ENCODE results near the gene ASB2. TPM values are rescaled to one million over a fixed set of nuclear protein-coding genes. Genes with fewer than 3 reads are reported as not detected.

ASB2 gene
- polyA plus RNA-seq, 1 donor from 2014 or later = 0.26 TPM

- H3F3A ChIP-seq (ENCODE audit: insufficient read depth, low read length, poor library complexity, severe bottlenecking) = no peaks in the 10 kb centered on the region
- H3K27me3 ChIP-seq (ENCODE audit: insufficient read depth, low read depth, low read length) = no peaks in the 10 kb centered on the region
- no peaks in the 10 kb centered on the region for H3K9me3 ChIP-seq (ENCODE audit: low read length)
- no peaks in the 10 kb centered on the region for H3K79me2 ChIP-seq (replicated peaks; ENCODE audit: insufficient read depth, low read length)
- H2AFZ ChIP-seq (ENCODE audit: low read depth, low read length) = no peak overlapping the region
- no peak overlapping the region for H3K9ac ChIP-seq (ENCODE audit: low read length)
- H3K27ac ChIP-seq (ENCODE audit: low read length) = no peak overlapping the region
- H4K20me1 ChIP-seq (ENCODE audit: insufficient read depth) = no peaks in the 10 kb centered on the region
- H3K4me3 ChIP-seq (ENCODE audit: low read length) = no peak overlapping the region
- H3K4me2 ChIP-seq (ENCODE audit: low read length) = no peak overlapping the region
- no peaks in the 10 kb centered on the region for H3K36me3 ChIP-seq (ENCODE audit: insufficient read depth, low read length)
- TF ChIP-seq SMC3 (conservative IDR thresholded peaks at IDR 0.05; ENCODE audit: poor library complexity) (no peak), EP300 (conservative IDR thresholded peaks at IDR 0.05; ENCODE audit: poor library complexity, severe bottlenecking) (no peak), TAF1 (IDR thresholded peaks at IDR 0.05; ENCODE audit: low read depth) (no peak), POLR2AphosphoS5 (IDR thresholded peaks at IDR 0.05) (no peak), REST (IDR thresholded peaks at IDR 0.05; ENCODE audit: borderline replicate concordance) (no peak), RAD21 (conservative IDR thresholded peaks at IDR 0.05) (no peak), MXI1 (conservative IDR thresholded peaks at IDR 0.05; ENCODE audit: poor library complexity, severe bottlenecking) (no peak), CTCF (IDR thresholded peaks at IDR 0.05; ENCODE audit: poor library complexity, severe bottlenecking) (no peak), EZH2 (IDR thresholded peaks at IDR 0.05; ENCODE audit: borderline replicate concordance, insufficient read depth, low read length, poor library complexity, severe bottlenecking) (no peak)
- H3K9me2 ChIP-seq (ENCODE audit: insufficient read depth, low read length) = no peaks in the 10 kb centered on the region
Observed at GRCh38 chr14:93993382-93993781, 17.0 kb upstream of the ASB2 start.

GRCh38 chr14:93991649-93992048, 15.3 kb upstream of the ASB2 start:
- Histone ChIP-seq H3K4me2 (ENCODE audit: low read length) (no peak overlapping the region), H3K36me3 (ENCODE audit: insufficient read depth, low read length) (no peaks in the 10 kb centered on the region), H3K27ac (ENCODE audit: low read length) (no peak overlapping the region), H3K9ac (ENCODE audit: low read length) (no peak overlapping the region), H3F3A (ENCODE audit: insufficient read depth, low read length, poor library complexity, severe bottlenecking) (no peaks in the 10 kb centered on the region), H2AFZ (ENCODE audit: low read depth, low read length) (no peak overlapping the region), H3K9me3 (ENCODE audit: low read length) (no peaks in the 10 kb centered on the region), H3K4me3 (ENCODE audit: low read length) (no peak overlapping the region), H3K79me2 (replicated peaks; ENCODE audit: insufficient read depth, low read length) (no peaks in the 10 kb centered on the region), H3K27me3 (ENCODE audit: insufficient read depth, low read depth, low read length) (no peaks in the 10 kb centered on the region), H4K20me1 (ENCODE audit: insufficient read depth) (no peaks in the 10 kb centered on the region), H3K9me2 (ENCODE audit: insufficient read depth, low read length) (no peaks in the 10 kb centered on the region)
- TF ChIP-seq RAD21 (conservative IDR thresholded peaks at IDR 0.05) (no peak), POLR2AphosphoS5 (IDR thresholded peaks at IDR 0.05) (no peak), EP300 (conservative IDR thresholded peaks at IDR 0.05; ENCODE audit: poor library complexity, severe bottlenecking) (no peak), MXI1 (conservative IDR thresholded peaks at IDR 0.05; ENCODE audit: poor library complexity, severe bottlenecking) (no peak), SMC3 (conservative IDR thresholded peaks at IDR 0.05; ENCODE audit: poor library complexity) (no peak), REST (IDR thresholded peaks at IDR 0.05; ENCODE audit: borderline replicate concordance) (no peak), CTCF (IDR thresholded peaks at IDR 0.05; ENCODE audit: poor library complexity, severe bottlenecking) (no peak), EZH2 (IDR thresholded peaks at IDR 0.05; ENCODE audit: borderline replicate concordance, insufficient read depth, low read length, poor library complexity, severe bottlenecking) (no peak), TAF1 (IDR thresholded peaks at IDR 0.05; ENCODE audit: low read depth) (no peak)
